ENCODE data around the gene LRRC8E. TPM values are rescaled to one million over a fixed set of nuclear protein-coding genes. Genes with fewer than 3 reads are reported as not detected.

The LRRC8E gene
- total and polyA plus RNA-seq, 2 of the 8 experiments (the other 6 are each of a cell fraction or from before 2014, with no cell fraction given), result 2.7 to 2.9 TPM

GRCh38 chr19:7919610-7920518 is 31.6 kb downstream of the LRRC8E start, which contains the start of gene SNAPC2:
Gene SNAPC2, plus strand, starts transcription at chr19:7920338. Its CDS starts 29 bp downstream, at chr19:7920367.
- Histone ChIP-seq H3K4me1 (replicated peaks in 1 of 4; ENCODE audit: control insufficient read depth in 3 of 4, insufficient read depth in 4 of 4, low read length in 3 of 4) (peaks cover 0 to 23% (median 13%) of the 10 kb centered on the region in 4 experiments; a peak in 5 of 7 replicates), H3K4ac (replicated peaks; ENCODE audit: insufficient read length, low read depth, low read length) (no peak within 1 kb of the TSS), H3K4me3 (ENCODE audit: extremely low read depth in 1 of 4, insufficient read depth in 2 of 4, low read depth in 3 of 4, low read length in 4 of 4) (peak within 1 kb of the TSS; percentile 53 to 86 (median 60)), H4K91ac (replicated peaks; ENCODE audit: insufficient read length, low read length) (no peak within 1 kb of the TSS), H3K18ac (ENCODE audit: extremely low read depth, low read length) (peak within 1 kb of the TSS; percentile 71), H4K20me1 (replicated peaks in 1 of 2; ENCODE audit: control insufficient read depth in 1 of 2, insufficient read depth in 2 of 2, low read length in 2 of 2) (peaks cover 7 to 13% of the 10 kb centered on the region in 2 experiments), H3K27me3 (replicated peaks in 1 of 4; ENCODE audit: control insufficient read depth in 3 of 4, extremely low read depth in 1 of 4, insufficient read depth in 3 of 4, low read length in 3 of 4) (peaks cover 17 to 40% (median 35%) of the 10 kb centered on the region in 4 experiments; a peak in 6 of 7 replicates), H4K5ac (ENCODE audit: insufficient read length, low read depth, low read length) (peak within 1 kb of the TSS; percentile 67), H2BK15ac (ENCODE audit: low read length) (no peak within 1 kb of the TSS), H3K36me3 (ENCODE audit: control insufficient read depth in 2 of 4, insufficient read depth in 4 of 4, low read length in 3 of 4) (no peaks in the 10 kb centered on the region), H2BK20ac (ENCODE audit: low read length) (no peak within 1 kb of the TSS), H3K79me2 (ENCODE audit: control insufficient read depth in 1 of 2, insufficient read depth in 2 of 2, low read length in 2 of 2) (no peaks in the 10 kb centered on the region), H3K56ac (replicated peaks; ENCODE audit: insufficient read length, low read depth, low read length) (no peak within 1 kb of the TSS), H2BK5ac (ENCODE audit: low read depth, low read length) (0 out of 2 replicates have a peak within 1 kb of the TSS, but pooled peaks have one; percentile 20), H3K23me2 (ENCODE audit: low read depth, low read length) (peaks cover 21% of the 10 kb centered on the region), H3K79me1 (ENCODE audit: low read depth, low read length) (no peaks in the 10 kb centered on the region), H2BK120ac (replicated peaks; ENCODE audit: low read depth, low read length) (no peak within 1 kb of the TSS), H3K4me2 (ENCODE audit: insufficient read depth in 1 of 2, low read depth in 2 of 2, low read length in 2 of 2) (peak within 1 kb of the TSS; percentile 72 to 84), H2BK12ac (ENCODE audit: low read depth, low read length) (0 out of 2 replicates have a peak within 1 kb of the TSS, but pooled peaks have one; percentile 43), H3K9me3 (ENCODE audit: insufficient read depth in 2 of 2, low read depth in 1 of 2, low read length in 1 of 2) (no peaks in the 10 kb centered on the region), H4K8ac (ENCODE audit: extremely low read depth, insufficient read depth, low read length) (peak within 1 kb of the TSS; percentile 32; the same call in 1 of the 2 replicates), H3K27ac (ENCODE audit: low read depth, low read length) (no peak within 1 kb of the TSS), H3K14ac (ENCODE audit: insufficient read length) (no peak within 1 kb of the TSS), H2AK5ac (ENCODE audit: low read depth, low read length) (0 out of 2 replicates have a peak within 1 kb of the TSS, but pooled peaks have one; percentile 13), H2AFZ (ENCODE audit: low read length) (0 out of 2 replicates have a peak within 1 kb of the TSS, but pooled peaks have one; percentile 37), H3K9ac (replicated peaks in 1 of 4; ENCODE audit: extremely low read depth in 1 of 4, low read depth in 3 of 4, low read length in 3 of 4) (peak within 1 kb of the TSS; percentile 5 to 56 (median 42); a peak in 5 of 7 replicates), H3K23ac (ENCODE audit: insufficient read length) (no peak within 1 kb of the TSS)
- POLR2A ChIA-PET (ENCODE audit: partially characterized antibody), result interaction anchor here (1.7 to 10.6 kb wide), 8 partner anchors 9 to 62 kb away, joined by 5 to 106 read pairs (median 10); partner anchors contain the start of genes MAP2K7 and TIMM44
- CTCF ChIA-PET (ENCODE audit: partially characterized antibody), result interaction anchor here (0.6 to 9.0 kb wide), 11 partner anchors 8 to 128 kb away, joined by 3 to 112 read pairs (median 4); no protein-coding TSS in a partner anchor
- WGBS, 2 experiments (ENCODE audit: extremely low coverage in 1 of 2, insufficient coverage in 1 of 2, insufficient read length in 1 of 2, insufficient replicate concordance in 2 of 2, low coverage in 1 of 2, low lambda C conversion rate in 2 of 2, missing lambda C conversion rate in 1 of 2), result 10% methylated on average over 53 of the region's 62 CpGs; no CpG with 5 or more reads in 1 of the 2 experiments
- FAIRE-seq, result no peak
- peak; percentile 80 to 99 for DNase-seq (ENCODE audit: low read depth in 1 of 2, low spot score in 2 of 2)
- TF ChIP-seq EP300 (IDR thresholded peaks at IDR 0.05; ENCODE audit: borderline replicate concordance in 1 of 2, low read depth in 2 of 2, low read length in 2 of 2) (no peak), CTBP2 (IDR thresholded peaks at IDR 0.05; ENCODE audit: borderline replicate concordance, insufficient read depth, insufficient read length, low read length) (no peak), CREB1 (IDR thresholded peaks at IDR 0.05) (peak; percentile 60; the same call in 1 of the 2 replicates), NANOG (IDR thresholded peaks at IDR 0.05; ENCODE audit: insufficient read depth, low read depth, low read length, poor library complexity, severe bottlenecking) (no peak), ASH2L (IDR thresholded peaks at IDR 0.05; ENCODE audit: low read length) (no peak), SP1 (IDR thresholded peaks at IDR 0.05; ENCODE audit: low read depth, low read length) (peak; percentile 70; the same call in 1 of the 2 replicates), RNF2 (IDR thresholded peaks at IDR 0.05; ENCODE audit: borderline replicate concordance, low read depth, low read length, missing control alignments, poor library complexity, severe bottlenecking) (no peak), SUZ12 (IDR thresholded peaks at IDR 0.05; ENCODE audit: low read length) (no peak), BACH1 (IDR thresholded peaks at IDR 0.05; ENCODE audit: low read length) (peak; percentile 77)

Data from H1 (cell line).